Right lung (tissue), 5 donors: ENCODE data around the gene ZDHHC5. TPM values are rescaled to one million over a fixed set of nuclear protein-coding genes. Genes with fewer than 3 reads are reported as not detected.
"Not testable (repeated sequence)": the region's sequence is repeated elsewhere in the genome, so short reads cannot be mapped to it uniquely, and the experiment has no call there.

Experiments
- DNase-seq, 2 donors: peaks; one replicate each; pipeline ENCODE4 v3.0.0-alpha.2; 2013
- polyA plus RNA-seq, 5 donors: library from polyadenylated mRNA; unstranded; fragments of 120-200 nt; gene quantifications; one replicate each; pipeline versions ENCODE4 v1.2.1 to v1.2.3, GENCODE V29; 2013; ENCODE audit warnings: inconsistent platforms in 1 of 5, low replicate concordance in 1 of 5; ENCODE audit not compliant: insufficient read length in 5 of 5, insufficient read depth in 1 of 5

ZDHHC5 gene
- polyA plus RNA-seq, 5 donors, result 38.9 to 44.5 (median 39.2) TPM

DNA sequence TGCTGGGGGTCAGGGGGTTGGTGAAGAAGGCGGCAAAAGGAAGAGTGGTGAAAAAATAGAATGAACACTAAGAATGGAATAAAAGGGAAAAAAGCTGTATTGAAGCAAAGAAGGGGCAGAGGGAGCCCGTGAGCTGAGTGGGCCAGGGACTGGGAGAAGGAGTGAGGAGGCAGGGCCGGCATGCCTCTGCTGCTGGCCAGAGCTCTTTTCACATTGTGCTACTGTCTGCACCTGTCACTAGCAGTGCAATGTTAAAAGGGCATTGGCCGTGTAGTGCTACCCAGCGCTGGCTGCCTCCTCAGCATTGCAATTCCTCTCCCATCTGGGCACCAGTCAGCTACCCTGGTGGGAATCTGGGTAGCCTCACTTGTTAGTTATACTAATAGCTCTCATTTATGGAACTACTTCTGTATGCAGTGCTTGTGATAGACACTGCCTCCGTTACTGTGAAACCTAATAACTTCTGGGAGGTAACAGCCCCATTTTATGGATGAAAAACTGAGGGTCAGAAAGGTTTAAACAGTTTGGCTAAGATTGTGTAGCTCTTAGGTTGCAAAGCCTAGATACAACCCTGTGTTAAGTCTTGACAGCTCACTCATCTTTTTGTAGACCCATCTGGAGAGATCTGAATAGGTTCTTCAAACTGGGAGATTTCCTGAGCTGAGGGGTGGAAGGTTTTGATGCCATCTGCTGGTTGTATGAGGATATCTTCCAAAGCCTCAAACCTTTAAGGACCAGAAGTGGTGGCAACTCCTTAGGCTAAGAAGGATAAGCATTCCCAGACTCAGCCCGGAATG, 26.7 kb upstream of the ZDHHC5 start:
- no peak for DNase-seq

DNA sequence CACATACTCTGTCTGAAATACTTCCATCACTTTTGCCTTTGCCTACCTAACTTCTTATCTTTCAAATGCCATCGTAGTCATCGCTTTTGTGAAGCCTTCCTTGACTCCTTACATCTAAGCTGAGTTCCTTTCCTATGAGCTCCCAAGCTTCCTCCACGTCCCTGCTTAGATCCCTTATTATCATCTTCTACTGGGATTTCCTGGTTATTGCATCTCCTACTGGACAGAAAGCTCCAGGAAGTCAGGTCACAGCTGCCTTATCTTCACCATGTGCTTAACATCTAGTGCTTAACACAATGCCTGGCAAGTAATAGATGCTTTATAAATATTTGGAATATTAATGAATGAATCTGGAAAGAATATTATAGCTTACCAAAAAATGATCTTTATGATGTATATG, 24.1 kb upstream of the ZDHHC5 start:
- no peak for DNase-seq

DNA sequence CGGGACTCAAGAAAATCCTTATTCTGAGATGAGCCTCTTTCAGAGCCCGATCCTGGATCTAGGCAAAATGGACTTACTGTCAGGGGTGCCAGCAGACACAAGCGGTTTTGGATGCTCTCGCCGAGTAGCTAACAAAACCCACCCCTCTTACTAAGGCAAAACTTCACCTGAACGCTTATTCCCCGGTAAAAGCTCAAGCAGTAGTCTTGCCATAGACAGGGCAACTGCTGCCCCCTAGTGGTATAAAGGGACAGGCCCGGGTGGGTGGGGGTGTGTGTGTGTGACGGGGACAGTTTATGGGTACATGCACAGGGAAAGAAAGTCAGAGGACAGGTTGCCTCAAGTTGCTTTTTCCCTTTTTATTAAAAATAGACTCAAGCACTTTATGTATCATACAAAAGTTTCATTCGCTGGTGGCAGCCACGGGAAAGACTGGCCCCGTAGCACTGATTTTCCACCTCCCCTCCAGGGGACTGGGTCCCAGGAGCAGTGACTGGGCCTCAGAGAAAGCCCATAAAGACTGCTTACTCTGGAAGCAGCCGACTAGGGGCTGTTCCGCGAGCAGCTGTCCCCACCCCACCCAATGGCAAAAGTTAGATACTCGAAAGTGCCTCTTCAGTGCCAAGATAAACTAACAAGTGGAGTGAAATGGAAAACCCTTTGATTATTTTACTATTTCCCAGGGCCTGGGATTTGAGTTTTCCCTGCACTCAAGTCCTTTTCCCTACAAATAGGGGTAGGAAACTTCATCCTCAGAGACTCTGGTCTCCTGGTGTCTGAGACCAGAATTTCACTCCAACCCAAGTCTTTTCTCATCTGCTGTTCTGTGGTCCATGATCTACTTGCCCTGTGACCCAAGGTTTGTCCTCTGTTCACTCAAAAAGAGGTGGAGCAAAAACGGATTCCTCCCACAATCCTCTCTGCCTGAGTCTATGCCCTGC, 22.9 kb upstream of the ZDHHC5 start:
- DNase-seq, result no peak

GRCh38 chr11:57645689-57646085, 22.2 kb upstream of the ZDHHC5 start:
- DNase-seq, result no peak

GRCh38 chr11:57646194-57646798, 21.6 kb upstream of the ZDHHC5 start:
- no peak for DNase-seq

- no peak for DNase-seq
These were observed 21.1 kb upstream of the ZDHHC5 start for GRCh38 chr11:57646799-57647303.

DNA sequence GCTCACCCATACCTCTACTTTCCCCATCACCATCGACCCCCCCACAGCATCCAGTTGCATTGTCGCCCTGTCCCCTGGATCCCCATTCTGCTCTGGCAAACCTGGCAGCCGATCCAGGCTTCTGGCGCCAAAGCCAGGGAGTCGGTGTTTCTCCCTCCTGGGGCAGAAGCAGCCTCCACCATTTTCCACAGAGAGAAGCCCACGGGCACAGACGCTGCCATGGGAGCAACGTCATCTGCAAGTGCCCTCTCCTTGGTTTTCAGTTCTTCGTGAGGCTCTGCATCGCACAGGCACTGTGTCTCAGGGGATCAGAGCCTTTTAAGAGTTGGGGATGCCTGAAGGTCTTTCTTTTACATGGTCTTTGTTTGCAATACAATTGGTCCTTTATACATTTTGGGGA, 20.5 kb upstream of the ZDHHC5 start:
- DNase-seq, result no peak

DNA sequence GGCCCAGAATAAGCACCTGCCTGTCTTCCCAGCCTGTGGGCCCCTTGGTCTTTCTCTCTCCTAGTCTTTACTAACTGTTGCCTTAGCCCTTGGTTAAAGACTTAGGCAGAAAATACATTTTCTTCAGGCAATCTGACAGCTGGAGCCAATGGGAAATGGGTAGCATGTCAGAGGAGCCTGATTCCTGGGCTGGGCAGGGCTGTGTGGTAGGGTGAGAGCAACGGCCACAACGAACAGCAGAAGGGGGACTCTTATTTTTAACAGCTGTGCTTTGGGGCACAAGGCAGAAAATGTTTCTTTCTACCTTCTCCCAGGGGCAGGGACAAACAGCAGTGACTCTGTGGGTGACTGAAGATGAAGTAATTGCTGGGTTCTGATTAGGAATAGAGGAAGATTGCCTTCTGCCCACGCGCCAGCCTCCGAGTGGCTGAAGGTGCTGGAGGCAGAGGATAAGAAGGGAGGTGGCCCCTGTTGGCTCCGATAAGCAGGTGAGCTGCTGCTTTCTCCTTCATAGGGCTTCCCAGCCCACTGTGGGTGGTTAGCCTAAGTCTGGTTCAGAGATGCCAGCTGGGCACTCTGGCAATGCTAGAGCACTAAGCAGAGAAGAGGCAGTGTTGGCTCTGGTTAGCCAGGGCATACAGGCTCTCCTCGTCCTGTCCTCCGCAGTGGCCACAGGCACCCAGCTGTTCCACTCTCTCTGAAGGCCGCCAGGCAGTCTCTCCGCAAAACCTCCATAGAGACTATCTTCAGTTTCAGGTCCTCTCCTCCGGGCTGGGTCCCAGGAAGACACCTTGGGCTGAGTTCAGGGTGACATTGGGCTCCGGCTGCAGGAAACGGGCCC, 19.7 kb upstream of the ZDHHC5 start:
- no peak for DNase-seq

DNA sequence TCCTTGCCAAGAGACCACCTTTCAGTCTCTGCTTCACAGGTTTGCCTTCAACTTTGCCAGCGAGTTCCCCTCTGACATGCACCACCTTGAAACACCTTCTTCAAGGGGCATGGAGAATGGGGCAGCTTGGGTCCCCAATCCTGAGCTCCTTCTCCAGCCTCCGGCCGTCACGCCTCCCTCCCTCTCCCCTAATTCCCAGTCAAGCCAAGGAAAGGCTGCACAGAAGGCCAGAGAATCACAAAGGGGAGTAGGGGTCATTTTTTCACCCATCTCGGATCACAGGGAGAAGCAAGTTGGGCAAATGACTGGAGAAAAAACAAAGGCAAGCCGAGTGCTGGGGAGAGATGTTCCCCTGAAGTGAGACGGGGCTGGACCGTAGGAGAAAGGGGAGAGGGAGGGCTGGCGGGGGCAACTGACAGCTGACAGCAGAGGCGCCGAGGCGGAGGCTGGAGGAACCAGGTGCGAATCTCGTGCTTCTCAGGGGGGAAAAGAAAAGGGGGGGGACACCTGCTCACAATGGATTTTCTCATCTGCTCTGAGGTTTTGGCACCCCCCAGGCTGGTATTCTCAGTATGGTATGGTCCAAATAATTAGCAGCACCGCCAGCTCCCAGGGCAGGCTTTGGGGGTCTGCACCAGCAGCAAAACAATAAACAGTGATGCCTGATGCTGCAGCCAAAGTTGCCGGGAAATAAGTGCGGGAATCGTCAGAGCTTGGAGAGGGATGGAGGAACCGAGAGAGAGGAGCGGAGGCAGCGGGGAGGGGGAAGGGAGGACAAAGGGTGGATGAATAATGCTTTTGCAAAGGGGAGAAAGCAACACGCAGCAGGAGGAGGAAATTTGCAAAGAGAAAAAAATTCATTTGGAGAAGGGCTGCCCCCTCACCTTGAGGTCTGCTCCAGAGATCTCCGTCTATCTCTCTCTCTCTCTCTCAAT, 18.8 kb upstream of the ZDHHC5 start:
- no peak for DNase-seq

DNA sequence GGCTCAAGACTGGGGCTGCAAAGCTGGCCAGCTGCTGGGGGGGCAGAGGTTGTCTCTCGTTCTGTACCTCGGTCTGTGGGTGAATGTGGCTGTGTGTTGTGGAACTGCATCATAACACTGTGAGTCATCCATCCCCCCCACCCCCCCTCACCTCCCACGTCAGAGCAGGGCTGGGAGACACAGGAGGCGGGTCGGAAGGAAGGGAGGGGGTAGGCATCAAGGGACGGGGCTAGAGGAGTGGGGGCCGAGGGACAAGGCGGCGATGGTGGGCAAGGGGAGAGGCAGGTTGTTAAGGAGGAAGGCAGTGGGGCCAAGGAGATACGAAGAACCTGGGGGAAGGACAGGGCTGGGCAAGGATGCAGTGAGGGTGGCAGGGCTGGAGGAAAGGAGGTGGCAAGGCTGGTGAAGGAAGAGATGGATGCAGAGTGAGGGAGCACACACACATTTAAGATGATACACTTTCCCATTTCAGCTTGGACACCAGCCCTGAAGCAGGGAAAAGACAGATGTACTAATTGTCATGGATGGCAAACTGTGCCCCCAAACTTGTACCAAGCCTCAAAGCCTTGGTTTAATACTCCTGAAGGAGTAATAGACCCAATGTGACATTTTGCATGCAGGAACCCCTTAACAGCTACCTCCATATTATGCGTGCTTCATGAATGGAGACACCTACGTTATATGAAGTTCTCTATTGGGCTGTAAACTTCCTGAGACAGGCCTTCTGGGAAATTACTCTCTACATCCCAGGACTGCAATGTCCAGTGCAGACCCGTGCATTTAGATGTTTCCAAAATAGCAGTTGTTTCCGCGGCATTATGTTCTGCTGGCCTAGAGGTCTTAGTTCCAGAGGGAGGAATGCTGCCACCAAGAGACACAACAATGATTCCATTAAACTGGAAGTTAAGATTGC, 17.8 kb upstream of the ZDHHC5 start, which contains the start of gene YPEL4:
Gene YPEL4 (minus strand): TSS at position 87 of the 913 bp plus-strand sequence. CDS start 2,805 bp downstream, outside the sequence.
- no peak for DNase-seq

- no peak for DNase-seq
These were observed 17.2 kb upstream of the ZDHHC5 start for GRCh38 chr11:57650739-57651090.

DNA sequence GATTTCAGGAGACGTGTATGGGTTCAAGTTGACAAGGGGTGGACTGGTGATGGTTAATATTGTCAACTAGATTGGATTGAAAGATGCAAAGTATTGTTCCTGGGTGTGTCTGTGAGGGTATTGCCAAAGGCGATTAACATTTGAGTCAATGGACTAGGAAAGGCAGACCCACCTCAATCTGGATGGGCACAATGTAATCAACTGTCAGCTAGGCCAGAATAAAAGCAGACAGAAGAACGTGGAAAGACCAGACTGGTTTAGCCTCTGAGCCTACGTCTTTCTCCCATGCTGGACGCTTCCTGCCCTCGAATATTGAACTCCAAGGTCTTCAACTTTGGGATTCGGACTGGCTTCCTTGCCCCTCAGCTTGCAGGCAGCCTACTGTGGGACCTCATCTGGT, 16.5 kb upstream of the ZDHHC5 start:
- DNase-seq, result no peak

DNA sequence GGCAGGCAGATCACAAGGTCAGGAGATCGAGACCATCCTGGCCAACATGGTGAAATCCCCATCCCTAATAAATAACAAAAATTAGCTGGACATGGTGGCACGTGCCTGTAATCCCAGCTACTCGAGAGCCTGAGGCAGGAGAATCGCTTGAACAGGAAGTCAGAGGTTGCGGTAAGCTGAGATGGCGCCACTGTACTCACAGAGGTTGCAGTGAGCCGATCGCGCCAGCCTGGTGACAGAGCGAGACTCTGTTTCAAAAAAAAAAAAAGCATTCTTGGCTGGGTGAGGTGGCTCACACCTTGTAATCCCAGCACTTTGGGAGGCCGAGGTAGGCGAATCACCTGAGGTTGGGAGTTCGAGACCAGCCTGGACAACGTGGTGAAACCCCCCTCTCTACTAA, 15.7 kb upstream of the ZDHHC5 start:
- not testable (repeated sequence) for DNase-seq

DNA sequence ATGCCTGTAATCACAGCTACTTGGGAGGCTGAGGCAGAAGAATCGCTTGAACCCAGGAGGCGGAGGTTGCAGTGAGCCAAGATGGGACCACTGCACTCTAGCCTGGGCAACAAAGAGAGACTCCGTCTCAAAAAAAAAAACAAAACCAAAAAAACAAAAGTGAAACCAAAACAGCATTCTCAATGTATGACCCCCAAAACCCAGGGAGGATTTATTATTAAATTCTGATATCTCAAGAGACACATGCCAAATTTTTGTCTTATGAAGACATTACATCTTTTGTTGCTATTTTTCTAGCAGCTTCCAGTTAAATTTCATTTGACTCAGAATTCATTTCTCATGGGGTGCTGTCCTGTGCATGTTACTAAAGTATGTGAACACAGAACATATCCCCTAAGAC, 15.3 kb upstream of the ZDHHC5 start:
- DNase-seq, result no peak

DNA sequence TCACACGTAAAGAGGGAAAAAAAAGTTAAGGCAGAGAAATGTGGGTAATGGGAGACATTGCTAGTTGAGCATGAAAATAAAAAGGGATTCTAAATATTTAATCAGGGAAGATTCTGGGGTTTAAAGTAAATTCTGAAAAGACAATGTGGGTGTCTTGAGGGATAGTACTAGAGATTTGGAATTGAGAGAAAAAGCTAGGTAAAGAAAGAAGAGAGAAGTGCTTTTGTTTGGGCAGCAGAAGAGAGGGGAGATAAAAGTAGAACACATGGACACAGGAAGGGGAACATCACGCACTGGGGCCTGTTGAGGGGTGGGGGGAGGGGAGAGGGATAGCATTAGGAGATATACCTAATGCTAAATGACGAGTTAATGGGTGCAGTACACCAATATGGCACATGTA, 14.8 kb upstream of the ZDHHC5 start:
- no peak for DNase-seq

- no peak for DNase-seq
These were observed 11.1 kb upstream of the ZDHHC5 start for GRCh38 chr11:57656885-57657193.

DNA sequence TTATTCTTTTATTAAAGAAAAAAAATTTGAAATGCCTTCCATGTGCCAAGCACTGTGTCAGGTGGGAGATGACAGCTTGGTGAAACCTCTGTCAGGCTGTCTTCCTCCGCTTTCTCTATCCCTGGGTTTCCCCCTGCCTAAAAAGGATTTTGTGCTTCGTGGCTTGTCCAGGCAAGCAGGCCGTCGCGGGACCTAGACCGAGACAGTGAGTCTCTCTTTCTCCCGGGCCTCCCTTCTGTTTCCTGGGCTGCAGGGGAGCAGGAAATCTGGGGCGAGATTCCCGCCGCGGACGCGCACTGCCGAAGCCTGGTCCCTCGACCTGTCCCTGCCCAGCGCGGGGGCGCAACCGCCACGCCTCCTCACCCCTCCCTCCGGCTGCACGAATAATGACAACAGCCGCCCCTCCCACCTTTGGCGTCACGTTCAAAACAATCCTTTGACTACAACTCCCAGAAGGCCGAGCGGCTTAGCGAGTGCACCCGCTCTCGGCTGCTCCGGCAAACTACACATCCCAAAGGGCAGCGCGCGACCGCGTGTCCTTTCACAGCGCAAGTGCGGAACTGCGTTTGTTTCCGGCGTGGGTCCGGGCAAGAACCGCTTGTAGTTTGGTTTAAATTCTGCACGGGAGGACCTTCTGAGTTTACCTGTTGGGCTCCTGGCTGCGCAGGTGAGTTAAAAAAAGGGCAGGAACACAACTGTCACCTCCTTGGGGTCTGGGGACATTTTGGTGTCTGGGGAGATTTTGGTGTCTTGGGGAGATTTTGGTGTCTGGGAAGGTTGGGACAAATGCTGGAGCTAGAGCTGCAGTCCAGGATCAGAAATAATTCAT, 10.5 kb upstream of the ZDHHC5 start, which contains the start of gene CLP1:
Gene CLP1 (plus strand): TSS at position 569 of the 829 bp plus-strand sequence. CDS start 1,715 bp downstream, outside the sequence.
- DNase-seq, result peak; percentile 99

GRCh38 chr11:57658023-57658361, 9.9 kb upstream of the ZDHHC5 start:
- no peak for DNase-seq
